Aorta (tissue), 5 donors: ENCODE data around the gene TRIM39. TPM values are rescaled to one million over a fixed set of nuclear protein-coding genes. Genes with fewer than 3 reads are reported as not detected.
"Not testable (repeated sequence)": the region's sequence is repeated elsewhere in the genome, so short reads cannot be mapped to it uniquely, and the experiment has no call there.

ENCODE experiments used
- ATAC-seq: fragments of 200-7000 bp; cut with Tn5 transposase; one replicate; pipeline ENCODE4 v1.9.1; 2022; ENCODE audit warnings: moderate library complexity; ENCODE audit not compliant: low FRiP score
- DNase-seq, 2 donors: peaks; one replicate each; pipeline ENCODE4 v3.0.0-alpha.2; 2020
- H3K27ac ChIP-seq, 2 donors: one replicate each; pipeline ENCODE4 v1.5.1; 2013; ENCODE audit warnings: low read length in 2 of 2, mild to moderate bottlenecking in 2 of 2, moderate library complexity in 2 of 2, control low read depth in 1 of 2, inconsistent platforms in 1 of 2, low read depth in 1 of 2
- H3K27me3 ChIP-seq, 2 donors: one replicate each; pipeline ENCODE4 v1.6.1; 2013; ENCODE audit warnings: control low read depth in 1 of 2, low read length in 1 of 2, mild to moderate bottlenecking in 1 of 2, moderate library complexity in 1 of 2; ENCODE audit not compliant: insufficient read depth in 2 of 2, control insufficient read depth in 1 of 2
- H3K36me3 ChIP-seq, 2 donors: one replicate each; pipeline ENCODE4 v1.6.1; 2013; ENCODE audit warnings: control low read depth in 1 of 2, low read length in 1 of 2, mild to moderate bottlenecking in 1 of 2; ENCODE audit not compliant: insufficient read depth in 2 of 2, control insufficient read depth in 1 of 2
- H3K4me1 ChIP-seq, 2 donors: one replicate each; pipeline ENCODE4 v1.6.1; 2013; ENCODE audit warnings: low read length in 2 of 2, control low read depth in 1 of 2, mild to moderate bottlenecking in 1 of 2, moderate library complexity in 1 of 2; ENCODE audit not compliant: insufficient read depth in 2 of 2, control insufficient read depth in 1 of 2
- H3K4me3 ChIP-seq, 2 donors: one replicate each; pipeline ENCODE4 v1.5.1; 2013; ENCODE audit warnings: low read length in 2 of 2, control low read depth in 1 of 2, mild to moderate bottlenecking in 1 of 2
- H3K9me3 ChIP-seq: one replicate; pipeline ENCODE4 v1.6.1; 2013; ENCODE audit warnings: mild to moderate bottlenecking, low read length; ENCODE audit not compliant: control insufficient read depth
- WGBS, 2 donors: extraction: QIAGEN DNeasy Blood & Tissue Kit; methylation state at CpG; one replicate each; pipeline ENCODE4 v1.1.7; 2013; 5-methylcytosine and 5-hydroxymethylcytosine counted together
- intact Hi-C, 2 donors: fragments of 100-400 bp; cut with DNase I; formaldehyde crosslinking; loops; one replicate each; pipeline versions ENCODE4 v1.14.2 to v1.15.0; 2022
- polyA plus RNA-seq, 2 donors: library from polyadenylated mRNA; stranded (reverse); fragments of 200-250 nt; gene quantifications; one replicate each; pipeline ENCODE4 v1.2.3, GENCODE V29; 2013
- total RNA-seq, 2 donors: library from RNA; stranded (reverse); fragmentation: NEBNext Ultra II Directional; extraction: Animal tissue kit (Norgen Biotek cat#: 25700); gene quantifications; one replicate each; pipeline ENCODE4 v1.2.1, GENCODE V29; 2021
- donor health status: healthy with polysubstance abuse.
- donor health status: Bipolar disorder and iron deficiency.
- donor health status: DM: no; HTN: no; CAD: no.
- donor health status: DM: no; HTN: no; CAD: no.
- donor health status: DM: yes; HTN: yes; CAD: no.

Gene TRIM39
- total and polyA plus RNA-seq, 4 donors = 10.3 to 15.7 (median 14.7) TPM

GRCh38 chr6:30364591-30364990 lies 37.9 kb downstream of the TRIM39 start:
- Histone ChIP-seq H3K36me3 (no peaks in the 10 kb centered on the region), H3K9me3 (peaks cover 3% of the 10 kb centered on the region), H3K27me3 (no peaks in the 10 kb centered on the region), H3K4me1 (no peaks in the 10 kb centered on the region), H3K4me3 (no peak overlapping the region), H3K27ac (no peak overlapping the region)
- DNase-seq = no peak
- intact Hi-C loops = no loop called here
- WGBS, 2 donors = 73 to 79% methylated on average over 2 of the region's 2 CpGs
- no peak for ATAC-seq

- H3K4me1 ChIP-seq, intact Hi-C loops, H3K27me3 ChIP-seq, H3K36me3 ChIP-seq, ATAC-seq, H3K4me3 ChIP-seq, H3K27ac ChIP-seq, H3K9me3 ChIP-seq, DNase-seq: not testable (repeated sequence)
- 26 to 30% methylated on average over 1 of the region's 1 CpG for WGBS, 2 donors
These were observed 42.6 kb downstream of the TRIM39 start for GRCh38 chr6:30369280-30369679.

GRCh38 chr6:30378290-30378937 lies 51.7 kb downstream of the TRIM39 start:
- intact Hi-C loops = no loop called here
- Histone ChIP-seq H3K27ac (no peak overlapping the region), H3K27me3 (peaks cover 0 to 1% of the 10 kb centered on the region in 2 donors), H3K4me1 (no peaks in the 10 kb centered on the region), H3K36me3 (no peaks in the 10 kb centered on the region), H3K4me3 (no peak overlapping the region), H3K9me3 (peaks cover 2% of the 10 kb centered on the region)
- ATAC-seq (no peak), DNase-seq (no peak)
- 0 to 3% methylated on average over 1 of the region's 1 CpG for WGBS, 2 donors

GRCh38 chr6:30380464-30380863 lies 53.7 kb downstream of the TRIM39 start:
- Histone ChIP-seq H3K27me3 (peaks cover 0 to 1% of the 10 kb centered on the region in 2 donors), H3K27ac (no peak overlapping the region), H3K4me1 (no peaks in the 10 kb centered on the region), H3K36me3 (no peaks in the 10 kb centered on the region), H3K9me3 (peaks cover 2% of the 10 kb centered on the region), H3K4me3 (no peak overlapping the region)
- intact Hi-C loops = no loop called here
- 59% methylated on average over 5 of the region's 5 CpGs for WGBS, 2 donors
- ATAC-seq = no peak
- no peak for DNase-seq

- Histone ChIP-seq H3K9me3 (no peaks in the 10 kb centered on the region), H3K27ac (no peak overlapping the region), H3K36me3 (no peaks in the 10 kb centered on the region), H3K4me1 (no peaks in the 10 kb centered on the region), H3K4me3 (no peak overlapping the region), H3K27me3 (peaks cover 0 to 2% of the 10 kb centered on the region in 2 donors)
- DNase-seq (no peak), ATAC-seq (no peak)
- intact Hi-C loops = no loop called here
- WGBS, 2 donors = 50% methylated on average over 3 of the region's 3 CpGs
These were observed 59.4 kb downstream of the TRIM39 start for GRCh38 chr6:30386166-30386565.

GRCh38 chr6:30391240-30391639 lies 64.5 kb downstream of the TRIM39 start:
- peaks cover 0 to 2% of the 10 kb centered on the region in 2 donors for H3K27me3 ChIP-seq
- no peak for ATAC-seq
- intact Hi-C loops = no loop called here

More at GRCh38 chr6:30391240-30391639, 64.5 kb downstream of the TRIM39 start:
- WGBS, 2 donors = 61 to 64% methylated on average over 3 of the region's 3 CpGs
- Histone ChIP-seq H3K4me3 (no peak overlapping the region), H3K9me3 (no peaks in the 10 kb centered on the region), H3K36me3 (no peaks in the 10 kb centered on the region), H3K4me1 (no peaks in the 10 kb centered on the region), H3K27ac (no peak overlapping the region)
- DNase-seq = no peak

Other genes with a start within 250 kb of the TRIM39 start
- not detected for gene TRIM31, start 213.8 kb upstream of the TRIM39 start, total RNA-seq
- gene TRIM31, start 213.8 kb upstream of the TRIM39 start, polyA plus RNA-seq = 10 to 100 TPM in 1 of 2 donors, under 1 TPM in 1; 0.79 to 13.8 TPM
- gene TRIM40, start 190.8 kb upstream of the TRIM39 start, total RNA-seq = not detected
- gene TRIM40, start 190.8 kb upstream of the TRIM39 start, polyA plus RNA-seq = 1 to 10 TPM in 1 of 2 donors, not detected in 1; 2.9 TPM
- under 1 TPM in 1 of 2 donors, not detected in 1; 0.12 TPM for gene TRIM10, start 165.7 kb upstream of the TRIM39 start, total RNA-seq
- under 1 TPM in 1 of 2 donors, not detected in 1; 0.13 TPM for gene TRIM10, start 165.7 kb upstream of the TRIM39 start, polyA plus RNA-seq
- not detected for gene TRIM15, start 163.4 kb upstream of the TRIM39 start, total RNA-seq
- 1 to 10 TPM; 1.6 to 7.0 TPM for gene TRIM15, start 163.4 kb upstream of the TRIM39 start, polyA plus RNA-seq
- gene TRIM26, start 113.5 kb upstream of the TRIM39 start, total RNA-seq = 10 to 100 TPM; 35.1 to 36.5 TPM
- 10 to 100 TPM; 20.1 to 24.3 TPM for gene TRIM26, start 113.5 kb upstream of the TRIM39 start, polyA plus RNA-seq
- 10 to 100 TPM; 26.7 to 32.8 TPM for gene RPP21, start 18.2 kb downstream of the TRIM39 start, total RNA-seq
- gene RPP21, start 18.2 kb downstream of the TRIM39 start, polyA plus RNA-seq = 100 to 1,000 TPM in 1 of 2 donors, 10 to 100 TPM in 1; 78.0 to 119 TPM
- 100 to 1,000 TPM; 373 to 506 TPM for gene HLA-E, start 162.6 kb downstream of the TRIM39 start, total RNA-seq
- gene HLA-E, start 162.6 kb downstream of the TRIM39 start, polyA plus RNA-seq = 100 to 1,000 TPM; 148 to 328 TPM
- gene GNL1, start 229.6 kb downstream of the TRIM39 start, total RNA-seq = 10 to 100 TPM; 73.7 to 76.9 TPM
- 100 to 1,000 TPM in 1 of 2 donors, 10 to 100 TPM in 1; 52.6 to 116 TPM for gene GNL1, start 229.6 kb downstream of the TRIM39 start, polyA plus RNA-seq
- gene PRR3, start 230.4 kb downstream of the TRIM39 start, total RNA-seq = 10 to 100 TPM in 1 of 2 donors, 1 to 10 TPM in 1; 7.5 to 11.6 TPM
- gene PRR3, start 230.4 kb downstream of the TRIM39 start, polyA plus RNA-seq = 1 to 10 TPM; 4.1 to 9.5 TPM
- 10 to 100 TPM; 35.4 to 41.2 TPM for gene ABCF1, start 244.5 kb downstream of the TRIM39 start, total RNA-seq
- gene ABCF1, start 244.5 kb downstream of the TRIM39 start, polyA plus RNA-seq = 10 to 100 TPM; 20.6 to 22.3 TPM